Measurements from ENCODE around the gene MS4A6A.
"Not testable (repeated sequence)": the region's sequence is repeated elsewhere in the genome, so short reads cannot be mapped to it uniquely, and the experiment has no call there.

Gene MS4A6A

GRCh38 chr11:60175860-60176275, 7.0 kb downstream of the MS4A6A start:
- no peak for DNase-seq

DNA sequence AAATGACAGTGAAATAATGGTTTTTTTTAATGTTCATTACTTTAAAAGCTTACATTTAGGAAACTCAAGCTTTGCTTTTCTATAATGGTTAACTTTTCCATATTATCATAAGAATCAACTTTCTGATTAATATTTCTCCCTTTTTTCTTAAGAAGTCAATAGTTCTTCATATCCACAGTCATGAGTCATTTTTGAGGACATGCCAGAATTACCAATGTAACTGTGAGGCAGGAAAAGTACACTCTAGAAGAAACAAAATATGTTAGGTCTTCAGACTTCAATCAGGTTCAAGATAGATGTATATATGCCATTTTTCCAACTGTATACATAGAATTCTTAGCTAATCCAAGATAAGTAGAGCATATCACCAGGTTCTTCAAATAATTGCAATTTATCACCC, 10.9 kb downstream of the MS4A6A start:
- no peak for DNase-seq

DNA sequence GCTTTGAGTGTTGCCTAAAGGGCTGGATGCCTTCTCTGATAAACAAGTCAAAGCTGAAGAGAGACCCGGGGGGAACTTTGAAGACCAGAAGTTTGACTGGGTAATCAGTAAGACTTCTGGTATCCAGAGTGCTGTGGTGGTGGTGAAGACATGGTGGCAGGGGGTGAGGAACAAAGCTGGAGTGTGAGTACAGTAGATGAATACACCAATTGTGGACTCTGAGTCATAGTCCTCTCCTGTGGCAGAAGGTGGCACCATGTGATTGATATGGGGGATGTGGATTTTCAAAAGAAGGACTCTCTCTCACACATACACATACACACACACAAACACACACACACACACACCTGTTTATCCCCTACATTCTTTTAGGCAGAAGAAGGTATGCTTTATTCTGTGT, 12.3 kb downstream of the MS4A6A start:
- DNase-seq: no peak

DNA sequence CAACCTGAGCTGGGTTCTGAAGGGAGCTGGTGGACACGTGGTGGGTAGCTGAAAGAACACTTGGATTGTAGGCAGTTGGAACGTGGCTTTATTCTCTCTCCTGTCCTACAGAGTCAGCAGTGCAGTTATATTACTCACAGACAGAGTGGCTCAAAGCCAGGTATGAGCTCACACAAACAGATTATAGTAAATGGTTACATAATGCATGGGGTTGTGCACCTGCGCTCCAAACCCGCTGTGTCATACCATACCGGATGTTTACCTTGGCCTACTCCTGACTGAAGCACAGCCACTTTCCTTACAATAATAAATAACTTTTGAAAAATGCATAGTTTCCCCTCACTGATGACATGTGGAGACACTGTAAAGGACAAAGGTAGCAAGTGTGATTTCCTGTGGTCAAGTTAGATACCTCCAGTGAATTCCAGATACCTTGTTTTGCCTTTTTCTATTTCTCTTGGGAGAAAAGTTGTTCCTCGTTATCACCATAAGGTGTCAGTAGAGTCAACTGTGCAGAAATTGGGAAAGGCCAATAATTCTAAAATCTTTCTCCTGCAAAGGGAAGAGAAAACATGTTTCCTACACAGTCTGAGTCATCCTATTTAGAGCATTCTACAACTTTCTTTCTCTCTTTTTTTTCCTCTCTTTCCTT, 13.5 kb downstream of the MS4A6A start:
- DNase-seq: no peak

GRCh38 chr11:60168306-60168705, 14.6 kb downstream of the MS4A6A start:
- DNase-seq: no peak

DNA sequence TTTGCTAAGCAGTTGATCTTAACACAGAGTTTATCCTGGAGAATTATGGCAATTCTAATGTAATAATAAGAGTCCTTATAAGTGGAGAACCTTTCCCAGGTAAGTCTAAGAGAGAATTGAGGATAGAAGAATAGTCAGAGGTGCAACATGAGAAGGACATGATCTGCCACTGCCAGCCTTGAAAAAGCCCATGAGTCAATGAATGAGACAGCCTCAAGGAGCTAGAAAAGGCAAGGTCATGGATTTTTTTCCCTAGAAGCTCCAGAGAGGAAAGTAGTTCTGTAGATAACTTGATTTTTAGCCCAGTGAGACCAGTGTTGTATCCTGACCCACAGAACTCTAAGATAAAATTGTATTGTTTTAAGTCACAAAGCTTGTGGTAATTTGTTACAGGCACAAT, 16.9 kb downstream of the MS4A6A start:
- no peak for DNase-seq

DNA sequence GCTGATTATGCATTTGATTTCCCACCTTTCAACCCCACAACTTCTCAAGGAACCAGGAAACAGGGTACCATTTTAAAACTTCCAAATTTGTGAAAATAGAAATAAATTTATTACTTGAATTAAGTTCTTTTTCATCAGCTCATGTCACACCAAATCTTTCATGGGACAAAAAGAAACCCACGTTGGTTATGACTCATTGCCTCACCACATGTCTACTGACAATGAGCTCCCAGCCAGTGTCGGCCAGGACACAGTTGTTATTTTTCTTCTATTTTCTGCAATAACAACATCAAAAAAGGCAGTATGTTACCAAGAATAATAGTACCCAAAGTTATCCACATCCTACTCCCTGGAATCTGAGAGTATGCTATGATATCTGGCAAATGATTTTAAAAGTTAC, 17.3 kb downstream of the MS4A6A start:
- DNase-seq: no peak

GRCh38 chr11:60164550-60165075, 18.3 kb downstream of the MS4A6A start:
- DNase-seq: no peak

DNA sequence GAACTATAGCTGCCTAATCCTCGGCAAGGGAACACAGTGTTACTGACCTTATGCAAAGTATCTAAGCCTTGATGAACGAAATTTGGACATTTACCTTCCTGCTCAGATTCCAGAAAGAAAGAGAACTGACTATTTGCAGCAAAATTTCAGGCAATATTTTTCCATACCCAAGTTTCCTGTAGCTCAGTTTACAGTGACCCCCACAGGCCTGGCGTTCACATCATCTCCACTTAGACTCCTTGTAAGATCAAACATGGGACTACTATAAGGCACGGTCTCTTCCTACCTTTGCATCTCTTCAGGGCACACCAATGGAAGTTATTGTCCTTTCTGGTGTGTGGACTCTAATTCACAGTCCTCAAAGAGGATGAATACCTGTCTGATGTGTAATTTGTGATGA, 21.1 kb downstream of the MS4A6A start:
- DNase-seq: no peak

- DNase-seq: no peak
These were observed 21.8 kb downstream of the MS4A6A start for GRCh38 chr11:60161107-60161506.

GRCh38 chr11:60159868-60160267, 23.0 kb downstream of the MS4A6A start:
- no peak for DNase-seq

DNA sequence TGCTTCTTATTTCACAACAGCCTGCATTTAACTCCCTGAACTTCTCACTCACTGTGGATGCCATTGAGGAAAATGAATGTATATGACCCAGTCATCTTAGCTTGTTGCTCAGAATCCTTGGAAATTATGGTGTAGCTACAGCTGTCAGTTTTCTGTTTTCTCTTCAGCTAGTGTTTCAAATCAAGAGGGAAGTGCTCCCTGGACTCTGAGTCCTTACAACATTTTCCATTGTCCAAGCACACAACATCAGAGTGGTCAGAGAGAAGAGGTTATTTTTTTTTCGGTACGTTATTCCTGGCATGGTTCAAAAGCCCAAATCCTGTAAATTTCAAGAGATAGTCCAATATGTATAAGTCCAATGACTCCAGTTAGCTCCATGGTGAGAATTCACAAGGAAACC, 23.6 kb downstream of the MS4A6A start:
- DNase-seq: no peak

- DNase-seq: no peak
These were observed 24.2 kb downstream of the MS4A6A start for GRCh38 chr11:60158636-60159035.

DNA sequence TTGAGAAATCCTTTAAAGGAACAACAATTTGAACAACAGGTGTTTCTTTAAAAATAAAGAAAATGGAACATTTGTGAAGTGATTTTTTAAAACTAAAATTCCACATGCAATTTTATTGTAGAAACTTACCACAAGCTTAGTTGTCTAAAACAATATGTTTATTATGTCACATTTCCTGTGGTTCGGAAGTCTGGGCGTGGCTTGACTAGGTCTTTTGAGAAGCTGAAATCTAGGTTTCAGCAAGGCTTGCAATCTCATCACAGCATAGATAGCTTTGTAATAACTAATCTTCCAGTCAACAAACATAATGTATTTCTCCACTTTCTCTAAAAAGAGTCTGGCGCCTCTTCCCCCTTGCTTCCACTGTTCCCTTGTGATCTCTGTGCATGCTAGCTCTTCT, 27.0 kb downstream of the MS4A6A start:
- no peak for DNase-seq

DNA sequence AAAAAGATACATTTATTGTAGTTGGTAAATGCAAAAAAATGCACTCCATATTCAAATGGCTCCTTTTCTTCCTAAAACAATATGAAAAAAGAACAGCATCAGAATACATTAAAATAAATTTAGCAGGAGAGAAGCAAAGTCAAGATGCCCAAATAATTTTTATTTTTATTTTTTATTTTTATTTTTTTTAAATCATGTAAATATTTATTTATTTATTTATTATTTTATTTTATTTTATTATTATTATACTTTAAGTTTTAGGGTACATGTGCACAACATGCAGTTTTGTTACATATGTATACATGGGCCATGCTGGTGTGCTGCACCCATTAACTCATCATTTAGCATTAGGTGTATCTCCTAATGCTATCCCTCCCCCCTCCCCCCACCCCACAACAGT, 30.2 kb downstream of the MS4A6A start:
- DNase-seq: not testable (repeated sequence)

- DNase-seq: no peak
These were observed 32.6 kb downstream of the MS4A6A start for GRCh38 chr11:60150279-60150678.

DNA sequence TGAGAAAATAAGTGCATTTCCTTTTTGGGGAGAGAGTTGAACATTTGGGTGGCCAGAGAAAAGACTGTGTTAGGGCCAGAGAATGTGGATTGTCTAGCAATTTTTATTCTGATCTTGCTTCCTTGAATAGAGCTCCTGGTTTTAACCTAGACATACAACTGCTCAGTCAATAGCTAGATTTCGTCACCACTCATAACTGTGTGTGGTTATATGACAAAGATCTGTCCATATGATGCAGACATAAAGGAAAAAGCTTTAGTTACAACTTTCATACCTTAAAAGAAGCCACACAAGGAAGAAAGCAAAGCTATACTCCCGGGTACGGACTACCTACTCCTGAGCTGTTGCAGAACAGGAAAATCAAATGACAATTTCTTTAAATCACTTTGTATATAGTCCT, 37.2 kb downstream of the MS4A6A start:
- DNase-seq: no peak

DNA sequence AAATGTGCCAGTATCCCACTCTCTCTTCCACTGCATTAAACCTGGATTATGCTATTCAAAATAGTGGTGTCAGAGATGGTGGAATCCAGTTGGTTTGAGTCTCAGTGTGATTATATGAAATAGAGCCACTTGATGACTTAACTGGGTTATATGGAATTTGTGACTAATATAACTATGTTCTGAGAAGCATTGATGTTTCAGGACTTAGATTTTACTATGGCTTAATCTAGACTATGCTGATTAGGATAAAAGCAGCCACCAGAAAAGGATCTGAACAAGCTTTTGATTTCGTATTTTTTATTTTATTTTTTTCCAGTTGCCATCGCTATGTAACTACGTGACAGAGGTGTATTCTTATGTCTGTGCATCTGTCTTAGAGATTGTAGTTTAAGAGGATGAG, 39.1 kb downstream of the MS4A6A start:
- no peak for DNase-seq

DNA sequence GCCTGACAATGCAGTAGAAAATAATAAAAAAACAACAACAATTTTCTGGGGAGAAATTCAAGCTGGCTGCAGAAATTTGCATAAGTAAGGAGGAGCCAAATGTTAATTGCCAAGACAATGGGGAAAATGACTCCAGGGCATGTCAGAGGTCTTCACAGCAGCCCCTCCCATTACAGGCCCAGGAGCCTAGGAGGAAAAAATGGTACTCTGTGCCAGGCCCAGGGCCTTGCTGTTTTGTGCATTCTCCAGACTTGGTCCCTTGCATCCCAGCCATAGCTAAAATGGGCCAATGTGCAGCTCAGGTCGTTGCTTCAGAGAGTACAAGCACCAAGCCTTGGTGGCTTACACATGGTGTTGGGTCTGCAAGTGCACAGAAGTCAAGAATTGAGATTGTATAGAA, 49.0 kb downstream of the MS4A6A start:
- DNase-seq: no peak

DNA sequence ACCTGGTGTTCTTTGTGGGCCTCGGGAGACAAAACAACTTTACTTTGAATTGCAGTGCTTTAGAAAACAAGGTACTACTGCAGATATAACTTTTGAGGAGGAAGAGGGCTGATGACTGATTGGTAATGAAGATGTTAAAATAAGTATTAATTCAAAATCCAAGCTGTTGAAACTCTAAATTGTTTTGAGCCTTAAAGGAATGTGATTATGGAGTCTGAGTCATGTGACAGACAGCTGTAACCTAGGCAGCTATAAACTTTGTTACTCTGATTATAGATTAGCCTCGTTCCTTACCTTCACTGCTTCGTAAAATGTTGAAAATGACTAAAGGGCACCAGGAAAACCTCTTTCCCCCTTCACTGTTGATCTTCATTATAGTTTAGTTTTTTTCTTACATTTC, 51.0 kb downstream of the MS4A6A start:
- DNase-seq: no peak

- DNase-seq: no peak
These were observed 52.4 kb downstream of the MS4A6A start for GRCh38 chr11:60130496-60130895.

GRCh38 chr11:60129853-60130252, 53.0 kb downstream of the MS4A6A start:
- DNase-seq: no peak

DNA sequence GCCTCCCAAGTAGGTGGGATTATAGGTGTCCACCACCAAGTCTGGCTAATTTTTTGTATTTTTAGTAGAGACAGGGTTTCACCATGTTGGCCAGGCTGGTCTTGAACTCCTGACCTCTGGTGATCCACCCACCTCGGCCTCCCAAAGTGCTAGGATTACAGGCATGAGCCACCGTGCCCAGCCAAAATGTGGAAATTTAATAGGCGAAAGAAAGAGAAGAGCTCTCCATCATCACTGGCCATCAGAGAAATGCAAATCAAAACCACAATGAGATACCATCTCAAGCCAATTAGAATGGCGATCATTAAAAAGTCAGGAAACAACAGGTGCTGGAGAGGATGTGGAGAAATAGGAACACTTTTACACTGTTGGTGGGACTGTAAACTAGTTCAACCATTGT, 54.0 kb downstream of the MS4A6A start:
- DNase-seq: not testable (repeated sequence)

DNA sequence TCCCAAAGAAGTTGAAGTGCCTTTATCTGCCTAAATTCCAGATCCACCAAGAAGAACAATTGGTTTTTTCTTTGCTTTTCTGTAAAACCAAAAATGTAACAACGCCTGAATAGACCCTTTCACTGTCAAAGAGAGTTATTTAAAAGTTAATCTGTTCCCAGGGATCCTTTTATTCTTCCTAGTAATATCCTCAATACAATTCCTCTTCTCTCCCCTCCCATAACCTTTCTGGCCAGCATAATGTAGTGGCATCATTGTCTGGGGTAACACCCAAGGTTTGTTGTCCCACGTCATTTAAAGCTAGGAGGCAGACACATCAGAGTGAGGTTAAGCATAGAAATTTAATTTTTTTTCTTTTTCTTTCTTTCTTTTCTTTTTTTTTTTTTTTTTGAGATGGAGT, 54.5 kb downstream of the MS4A6A start:
- DNase-seq: no peak

DNA sequence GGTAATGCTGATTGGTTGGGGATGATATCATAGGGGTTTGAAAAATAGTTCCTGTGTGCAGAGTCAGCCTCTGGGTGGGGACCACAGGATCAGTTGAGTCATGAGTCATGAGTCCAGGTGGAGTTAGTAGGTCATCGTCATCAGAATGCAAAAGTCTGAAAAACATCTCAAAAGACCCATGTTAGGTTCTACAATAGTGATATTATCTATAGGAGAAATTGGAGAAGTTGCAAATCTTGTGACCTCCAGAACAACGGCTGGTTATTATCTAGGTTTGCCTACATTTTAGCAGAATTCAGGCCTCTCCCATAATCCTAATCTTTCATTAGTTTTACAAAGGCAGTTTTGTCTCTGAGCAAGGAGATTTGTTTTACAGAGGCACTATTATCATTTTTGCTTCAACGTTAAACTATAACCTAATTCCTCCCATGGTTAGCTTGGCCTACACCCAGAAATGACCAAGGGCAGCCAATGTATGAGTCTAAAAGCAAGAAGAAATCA, 55.5 kb downstream of the MS4A6A start:
- DNase-seq: no peak

Measured in activated naive CD4-positive, alpha-beta T cell treated with anti-CD3 and anti-CD28 coated beads, Interleukin-2, amount 50 U/mL, for 16 hours (primary cell).